ENCODE measurements around the gene IL23R.

Gene IL23R

DNA sequence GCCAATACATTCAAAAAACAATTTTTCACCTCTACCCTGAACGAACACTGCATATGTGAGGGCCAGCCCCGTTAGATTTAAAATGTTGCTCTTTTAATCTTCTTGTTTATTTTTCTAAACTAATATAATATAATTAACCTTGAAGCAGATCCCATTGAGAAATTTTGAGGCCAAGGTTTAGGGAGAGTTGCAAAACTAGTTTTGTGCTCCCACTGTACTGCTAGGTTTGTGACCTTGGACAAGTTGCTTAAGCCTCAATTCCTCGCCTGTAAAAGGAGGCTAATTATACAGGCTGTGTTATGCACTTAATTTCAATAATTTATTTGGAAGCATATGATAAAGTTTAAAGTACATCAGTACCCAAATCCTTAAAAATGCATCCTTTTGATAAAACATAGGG lies 3.7 kb downstream of the IL23R start:
- Histone ChIP-seq H4K20me1 (ENCODE audit: insufficient read depth, low read length) (no peaks in the 10 kb centered on the region), H3K27me3 (ENCODE audit: low read depth, low read length) (no peaks in the 10 kb centered on the region), H3K9me3 (ENCODE audit: insufficient read depth, low read length) (no peaks in the 10 kb centered on the region), H3K9ac (ENCODE audit: low read length) (no peak overlapping the region), H3K4me1 (ENCODE audit: low read length) (peaks cover 36% of the 10 kb centered on the region), H3K4me2 (ENCODE audit: low read length) (0 out of 2 replicates have a peak overlapping the region, but pooled peaks have one; percentile 17), H3K79me2 (ENCODE audit: low read length) (no peaks in the 10 kb centered on the region), H2AFZ (ENCODE audit: low read depth, low read length) (no peak overlapping the region), H3K36me3 (replicated peaks; ENCODE audit: low read depth, low read length) (no peaks in the 10 kb centered on the region), H3K4me3 (ENCODE audit: low read length) (no peak overlapping the region), H3K27ac (ENCODE audit: low read length) (no peak overlapping the region)
- TF ChIP-seq, protein P1, sequence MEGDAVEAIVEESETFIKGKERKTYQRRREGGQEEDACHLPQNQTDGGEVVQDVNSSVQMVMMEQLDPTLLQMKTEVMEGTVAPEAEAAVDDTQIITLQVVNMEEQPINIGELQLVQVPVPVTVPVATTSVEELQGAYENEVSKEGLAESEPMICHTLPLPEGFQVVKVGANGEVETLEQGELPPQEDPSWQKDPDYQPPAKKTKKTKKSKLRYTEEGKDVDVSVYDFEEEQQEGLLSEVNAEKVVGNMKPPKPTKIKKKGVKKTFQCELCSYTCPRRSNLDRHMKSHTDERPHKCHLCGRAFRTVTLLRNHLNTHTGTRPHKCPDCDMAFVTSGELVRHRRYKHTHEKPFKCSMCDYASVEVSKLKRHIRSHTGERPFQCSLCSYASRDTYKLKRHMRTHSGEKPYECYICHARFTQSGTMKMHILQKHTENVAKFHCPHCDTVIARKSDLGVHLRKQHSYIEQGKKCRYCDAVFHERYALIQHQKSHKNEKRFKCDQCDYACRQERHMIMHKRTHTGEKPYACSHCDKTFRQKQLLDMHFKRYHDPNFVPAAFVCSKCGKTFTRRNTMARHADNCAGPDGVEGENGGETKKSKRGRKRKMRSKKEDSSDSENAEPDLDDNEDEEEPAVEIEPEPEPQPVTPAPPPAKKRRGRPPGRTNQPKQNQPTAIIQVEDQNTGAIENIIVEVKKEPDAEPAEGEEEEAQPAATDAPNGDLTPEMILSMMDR (IDR thresholded peaks at IDR 0.05; ENCODE audit: low read depth, low read length) = no peak
- no peak for TF ChIP-seq EZH2phosphoT487 (IDR thresholded peaks at IDR 0.05; ENCODE audit: low read depth)

DNA sequence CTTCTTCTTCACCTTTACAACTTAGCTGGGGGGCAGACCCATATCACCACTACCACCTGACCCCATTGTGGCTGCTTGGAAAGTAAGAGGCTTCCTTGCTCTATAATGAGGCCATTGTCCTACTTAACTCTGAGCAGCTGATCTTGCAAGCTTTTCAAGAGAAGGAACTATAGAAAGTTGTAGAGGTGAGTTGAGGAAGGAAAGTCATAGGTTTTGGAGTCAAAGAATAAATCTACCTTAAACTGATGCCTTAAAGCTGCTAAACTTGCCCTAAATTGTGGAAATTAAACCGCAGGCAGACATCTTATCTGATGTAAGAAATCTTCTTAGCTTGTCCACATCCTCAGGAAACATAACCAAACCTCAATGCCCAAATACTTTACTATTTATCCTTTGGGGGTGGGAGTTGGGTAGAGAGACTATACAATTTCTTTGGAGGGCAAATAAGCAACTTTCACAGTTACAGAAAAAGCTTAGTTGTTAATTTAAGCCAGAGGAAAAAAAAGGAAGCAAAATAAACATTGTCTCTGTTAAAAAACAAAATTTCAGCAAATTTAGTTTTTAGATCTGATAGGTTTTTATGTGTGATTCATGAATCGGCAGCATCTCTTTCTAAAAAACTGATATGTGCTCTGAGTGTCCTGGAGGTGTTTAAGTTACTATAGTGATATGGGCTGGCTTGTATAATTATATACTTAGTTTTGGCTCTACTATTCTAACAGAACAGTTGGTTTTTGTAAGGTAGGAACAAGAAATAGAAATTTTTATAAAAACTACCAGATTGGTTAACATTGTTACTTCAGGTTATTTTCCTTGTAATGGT lies 4.7 kb downstream of the IL23R start:
- no peak overlapping the region for H3K4me2 ChIP-seq (ENCODE audit: low read length)
- H3K9ac ChIP-seq (ENCODE audit: low read length) = no peak overlapping the region
- no peaks in the 10 kb centered on the region for H4K20me1 ChIP-seq (ENCODE audit: insufficient read depth, low read length)
- H3K36me3 ChIP-seq (replicated peaks; ENCODE audit: low read depth, low read length) = no peaks in the 10 kb centered on the region
- H3K27me3 ChIP-seq (ENCODE audit: low read depth, low read length) = no peaks in the 10 kb centered on the region
- H3K79me2 ChIP-seq (ENCODE audit: low read length) = no peaks in the 10 kb centered on the region
- H3K4me1 ChIP-seq (ENCODE audit: low read length) = peaks cover 31% of the 10 kb centered on the region
- H3K27ac ChIP-seq (ENCODE audit: low read length) = no peak overlapping the region
- TF ChIP-seq, protein P1 (IDR thresholded peaks at IDR 0.05; ENCODE audit: low read depth, low read length) = no peak
- no peak for TF ChIP-seq EZH2phosphoT487 (IDR thresholded peaks at IDR 0.05; ENCODE audit: low read depth)
- no peak overlapping the region for H3K4me3 ChIP-seq (ENCODE audit: low read length)
- no peak overlapping the region for H2AFZ ChIP-seq (ENCODE audit: low read depth, low read length)
- H3K9me3 ChIP-seq (ENCODE audit: insufficient read depth, low read length) = no peaks in the 10 kb centered on the region

DNA sequence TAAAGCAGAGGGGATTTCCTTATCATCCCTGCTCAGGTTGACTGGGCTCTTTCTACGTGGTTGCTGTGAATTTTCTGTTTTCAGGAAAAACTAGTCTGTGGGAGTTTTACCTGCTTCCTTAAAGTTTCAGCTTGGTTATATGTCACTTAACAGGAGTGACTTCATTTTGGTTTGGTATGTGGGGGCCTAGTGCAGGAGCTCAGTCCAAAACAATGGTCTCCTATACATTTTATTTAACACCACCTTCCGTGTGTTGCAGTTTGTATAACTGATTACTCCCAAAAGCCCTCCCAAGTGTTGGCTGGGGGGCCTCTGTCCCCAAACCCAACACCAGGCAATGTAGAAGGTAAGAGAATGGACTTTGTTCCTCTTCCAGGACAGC lies 5.3 kb downstream of the IL23R start:
- H3K4me2 ChIP-seq (ENCODE audit: low read length) = no peak overlapping the region
- no peak overlapping the region for H3K4me3 ChIP-seq (ENCODE audit: low read length)
- H3K79me2 ChIP-seq (ENCODE audit: low read length) = no peaks in the 10 kb centered on the region
- no peaks in the 10 kb centered on the region for H3K27me3 ChIP-seq (ENCODE audit: low read depth, low read length)
- H3K27ac ChIP-seq (ENCODE audit: low read length) = no peak overlapping the region
- H4K20me1 ChIP-seq (ENCODE audit: insufficient read depth, low read length) = no peaks in the 10 kb centered on the region
- TF ChIP-seq EZH2phosphoT487 (IDR thresholded peaks at IDR 0.05; ENCODE audit: low read depth) = no peak
- TF ChIP-seq, protein P1 (IDR thresholded peaks at IDR 0.05; ENCODE audit: low read depth, low read length) = no peak
- peaks cover 25% of the 10 kb centered on the region for H3K4me1 ChIP-seq (ENCODE audit: low read length)
- no peak overlapping the region for H3K9ac ChIP-seq (ENCODE audit: low read length)
- no peaks in the 10 kb centered on the region for H3K9me3 ChIP-seq (ENCODE audit: insufficient read depth, low read length)
- H3K36me3 ChIP-seq (replicated peaks; ENCODE audit: low read depth, low read length) = no peaks in the 10 kb centered on the region
- H2AFZ ChIP-seq (ENCODE audit: low read depth, low read length) = no peak overlapping the region

DNA sequence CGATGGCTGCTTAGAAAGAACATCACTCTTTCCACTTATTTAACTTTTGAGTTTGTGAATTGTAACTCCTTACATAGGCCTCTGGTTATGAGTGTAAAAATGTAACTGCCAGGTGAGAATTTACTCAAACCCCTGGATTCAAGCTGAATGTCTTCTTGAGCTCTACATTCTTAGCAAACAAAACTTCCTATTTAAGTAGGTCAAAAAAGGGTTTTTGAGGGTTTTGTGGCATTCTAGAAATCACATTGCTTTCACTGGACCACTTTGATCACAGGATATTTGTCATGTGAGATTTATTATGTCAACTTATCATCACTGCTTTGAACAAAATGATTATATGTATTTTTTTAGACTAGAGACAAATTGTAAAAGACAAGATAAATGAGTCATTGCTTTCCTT lies 5.7 kb downstream of the IL23R start:
- Histone ChIP-seq H4K20me1 (ENCODE audit: insufficient read depth, low read length) (no peaks in the 10 kb centered on the region), H3K9me3 (ENCODE audit: insufficient read depth, low read length) (no peaks in the 10 kb centered on the region), H3K27ac (ENCODE audit: low read length) (no peak overlapping the region), H3K27me3 (ENCODE audit: low read depth, low read length) (no peaks in the 10 kb centered on the region), H3K9ac (ENCODE audit: low read length) (no peak overlapping the region), H3K79me2 (ENCODE audit: low read length) (no peaks in the 10 kb centered on the region), H3K4me2 (ENCODE audit: low read length) (no peak overlapping the region), H3K4me3 (ENCODE audit: low read length) (no peak overlapping the region), H3K36me3 (replicated peaks; ENCODE audit: low read depth, low read length) (no peaks in the 10 kb centered on the region), H3K4me1 (ENCODE audit: low read length) (peaks cover 21% of the 10 kb centered on the region), H2AFZ (ENCODE audit: low read depth, low read length) (no peak overlapping the region)
- no peak for TF ChIP-seq EZH2phosphoT487 (IDR thresholded peaks at IDR 0.05; ENCODE audit: low read depth)
- TF ChIP-seq, protein P1 (IDR thresholded peaks at IDR 0.05; ENCODE audit: low read depth, low read length) = no peak

Data from OCI-LY3 (cell line).